HUES48 (cell line): ENCODE results near the gene NRG3.
A peak's percentile ranks its signal among the peaks of the same experiment; 100 is the strongest.

Experiments
- H3K27ac ChIP-seq: one replicate; pipeline ENCODE4 v1.7.0; 2013; ENCODE audit warnings: low read depth, low read length, inconsistent platforms
- H3K27me3 ChIP-seq: 2 replicates; pipeline ENCODE4 v1.6.1; 2013; ENCODE audit warnings: mild to moderate bottlenecking, low read length; ENCODE audit not compliant: control insufficient read depth, insufficient read depth
- H3K36me3 ChIP-seq: 2 replicates; pipeline ENCODE4 v1.6.1; 2013; ENCODE audit warnings: low read length; ENCODE audit not compliant: control insufficient read depth, insufficient read depth
- H3K4me1 ChIP-seq: 2 replicates; pipeline ENCODE4 v1.6.1; 2013; ENCODE audit warnings: mild to moderate bottlenecking, low read length; ENCODE audit not compliant: control insufficient read depth, insufficient read depth
- H3K4me3 ChIP-seq: 2 replicates; pipeline ENCODE4 v1.5.1; 2013; ENCODE audit warnings: mild to moderate bottlenecking, low read depth, low read length
- H3K9ac ChIP-seq: 2 replicates; pipeline ENCODE4 v1.6.1; 2013; ENCODE audit warnings: mild to moderate bottlenecking, low read depth, low read length, moderate library complexity
- H3K9me3 ChIP-seq: 2 replicates; pipeline ENCODE4 v1.6.1; 2013; ENCODE audit warnings: low read length; ENCODE audit not compliant: control insufficient read depth, insufficient read depth

NRG3 gene

DNA sequence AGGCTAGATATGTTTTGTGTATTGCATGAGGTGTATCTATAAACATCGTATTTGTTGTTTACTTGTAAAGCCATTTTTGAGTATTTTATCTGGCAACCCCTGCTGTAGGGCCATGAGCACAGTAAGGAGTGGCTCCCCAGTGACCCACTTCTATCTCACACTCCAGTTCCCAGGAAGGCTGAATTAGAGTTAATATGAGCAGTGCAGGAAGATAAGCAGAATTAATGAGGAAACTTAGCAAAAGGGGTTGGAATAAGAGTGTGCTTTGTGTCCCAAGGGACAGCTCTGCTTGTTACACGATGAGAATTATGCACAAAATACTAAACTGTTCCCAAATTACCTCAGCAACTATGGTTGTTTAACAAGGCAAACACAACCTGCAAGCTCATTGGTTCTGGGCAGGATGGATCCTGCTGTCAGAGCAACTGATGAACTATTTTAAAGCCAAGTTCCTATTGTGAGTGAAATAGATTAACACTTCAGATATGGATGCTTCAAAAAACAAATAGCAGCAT lies 1005.8 kb downstream of the NRG3 start:
- Histone ChIP-seq H3K27ac (no peak overlapping the region), H3K27me3 (no peaks in the 10 kb centered on the region), H3K36me3 (no peaks in the 10 kb centered on the region), H3K4me3 (no peak overlapping the region), H3K9ac (no peak overlapping the region), H3K4me1 (no peaks in the 10 kb centered on the region), H3K9me3 (no peaks in the 10 kb centered on the region)

DNA sequence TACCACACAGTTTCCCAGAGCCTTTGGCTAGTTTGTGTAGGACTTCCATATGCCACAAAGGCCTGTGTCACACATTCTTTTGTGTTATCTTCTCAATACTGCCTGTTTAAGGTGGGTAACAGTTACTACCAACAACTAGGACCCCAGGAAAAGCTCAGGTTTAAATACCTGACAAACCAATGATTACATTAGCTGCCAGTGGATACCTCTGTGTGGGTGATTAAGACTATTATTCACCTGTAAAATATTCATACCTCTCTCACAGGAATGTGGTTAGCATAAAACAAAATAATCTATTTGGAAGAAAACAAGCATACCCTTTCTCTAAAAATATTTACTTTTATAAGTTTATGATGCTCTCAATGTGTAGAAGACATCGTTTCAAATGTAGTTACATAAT lies 1007.7 kb downstream of the NRG3 start:
- H3K27me3 ChIP-seq, result no peaks in the 10 kb centered on the region
- no peaks in the 10 kb centered on the region for H3K9me3 ChIP-seq
- H3K27ac ChIP-seq, result no peak overlapping the region
- H3K4me1 ChIP-seq, result no peaks in the 10 kb centered on the region
- H3K36me3 ChIP-seq, result no peaks in the 10 kb centered on the region
- no peak overlapping the region for H3K9ac ChIP-seq
- no peak overlapping the region for H3K4me3 ChIP-seq

DNA sequence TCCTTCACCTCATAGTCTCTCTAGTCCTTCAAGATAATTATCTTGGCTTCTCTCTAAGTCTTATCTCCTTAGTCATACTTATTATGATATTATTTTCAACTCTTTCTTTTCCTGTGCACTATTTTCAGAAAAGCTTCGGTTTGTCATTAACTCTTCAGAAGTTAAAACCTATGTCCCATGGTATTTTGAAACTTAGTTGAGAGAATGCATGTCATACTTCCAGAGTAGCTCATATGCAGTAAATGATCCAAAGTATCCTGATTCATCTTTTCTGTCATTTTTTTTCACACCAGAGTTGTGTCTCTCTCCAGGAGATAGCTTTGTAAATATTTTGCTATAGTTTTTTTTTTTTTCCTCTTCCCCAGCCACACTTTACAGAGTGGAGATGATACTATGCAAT lies 1008.6 kb downstream of the NRG3 start:
- no peak overlapping the region for H3K4me3 ChIP-seq
- no peaks in the 10 kb centered on the region for H3K27me3 ChIP-seq
- H3K9me3 ChIP-seq, result no peaks in the 10 kb centered on the region
- H3K4me1 ChIP-seq, result peaks cover 4% of the 10 kb centered on the region
- H3K36me3 ChIP-seq, result no peaks in the 10 kb centered on the region
- H3K9ac ChIP-seq, result no peak overlapping the region
- H3K27ac ChIP-seq, result no peak overlapping the region

DNA sequence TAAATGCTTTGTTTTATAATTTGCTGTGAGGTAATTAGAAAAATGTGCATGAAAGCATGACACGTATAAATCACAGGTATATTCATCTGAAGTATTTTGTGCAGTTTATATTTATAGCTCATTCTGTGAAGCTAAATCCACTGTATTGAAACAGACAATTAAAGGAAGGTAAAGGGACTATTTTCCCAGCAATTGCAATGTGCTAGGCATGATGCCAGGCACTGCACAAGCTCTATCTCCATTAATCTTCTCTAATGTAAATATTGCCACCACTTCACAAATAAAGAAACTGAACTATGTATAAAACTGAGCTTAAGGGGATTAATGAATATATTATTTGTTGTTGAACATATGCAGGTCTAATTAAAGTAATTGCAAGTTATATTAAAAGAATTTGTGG lies 1012.5 kb downstream of the NRG3 start:
- Histone ChIP-seq H3K4me1 (peaks cover 25% of the 10 kb centered on the region), H3K27ac (no peak overlapping the region), H3K36me3 (no peaks in the 10 kb centered on the region), H3K9me3 (no peaks in the 10 kb centered on the region), H3K9ac (no peak overlapping the region), H3K4me3 (no peak overlapping the region), H3K27me3 (no peaks in the 10 kb centered on the region)

DNA sequence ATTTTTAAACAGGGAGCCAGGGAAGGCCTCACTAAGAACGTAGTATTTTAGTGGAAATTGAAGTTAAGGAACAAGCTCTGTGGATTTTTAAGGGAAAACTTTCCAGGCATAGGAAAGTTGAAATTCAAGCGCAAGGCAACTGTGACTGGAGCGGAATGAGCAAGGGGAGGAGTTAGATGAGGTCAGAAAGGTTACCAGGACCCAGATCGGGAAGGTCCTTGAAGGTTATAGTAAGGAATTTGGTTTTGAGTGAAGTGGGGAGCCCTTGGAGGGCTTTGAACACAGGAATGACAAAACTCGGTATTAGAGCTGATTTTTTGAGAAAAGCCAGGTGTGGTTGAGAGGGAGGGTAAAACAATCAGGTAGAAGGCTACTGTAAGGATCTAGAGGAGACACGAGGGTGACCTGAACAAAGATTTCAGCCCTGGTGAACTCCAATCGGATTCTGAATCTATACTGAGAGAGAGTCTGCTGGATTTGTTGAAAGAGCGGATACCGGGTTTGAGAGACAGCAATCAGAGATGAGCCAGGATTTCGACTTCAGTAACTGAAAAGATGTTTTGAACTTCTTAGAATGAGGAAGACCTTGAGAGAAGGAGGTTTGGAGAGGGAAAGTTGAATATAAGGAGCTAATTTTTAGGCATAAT lies 1013.9 kb downstream of the NRG3 start:
- Histone ChIP-seq H3K27ac (no peak overlapping the region), H3K4me1 (peaks cover 25% of the 10 kb centered on the region), H3K27me3 (no peaks in the 10 kb centered on the region), H3K9ac (peak overlapping the region; percentile 40), H3K36me3 (no peaks in the 10 kb centered on the region), H3K9me3 (no peaks in the 10 kb centered on the region), H3K4me3 (peak overlapping the region; percentile 40)

DNA sequence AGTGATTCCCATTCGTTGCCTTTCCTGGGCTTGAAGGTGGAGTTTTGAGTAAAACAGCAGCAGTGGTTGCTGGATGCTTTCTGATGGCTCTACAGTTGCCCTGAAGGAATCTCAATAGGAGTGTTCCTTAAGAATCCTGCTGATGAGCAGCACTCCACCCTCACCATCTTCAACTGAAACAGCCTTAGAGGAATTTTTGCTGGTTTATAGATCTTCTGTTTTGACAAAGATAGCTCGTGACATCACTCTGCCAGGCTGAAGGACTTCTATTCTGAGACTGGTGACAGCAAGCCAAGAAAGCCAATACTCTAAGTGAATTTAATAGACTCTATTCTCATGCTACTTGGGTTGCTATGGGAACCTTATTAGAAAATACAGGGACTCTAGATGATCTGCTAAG lies 1014.7 kb downstream of the NRG3 start:
- H3K4me1 ChIP-seq, result peaks cover 25% of the 10 kb centered on the region
- no peak overlapping the region for H3K4me3 ChIP-seq
- no peak overlapping the region for H3K27ac ChIP-seq
- no peak overlapping the region for H3K9ac ChIP-seq
- no peaks in the 10 kb centered on the region for H3K27me3 ChIP-seq
- no peaks in the 10 kb centered on the region for H3K9me3 ChIP-seq
- H3K36me3 ChIP-seq, result no peaks in the 10 kb centered on the region

DNA sequence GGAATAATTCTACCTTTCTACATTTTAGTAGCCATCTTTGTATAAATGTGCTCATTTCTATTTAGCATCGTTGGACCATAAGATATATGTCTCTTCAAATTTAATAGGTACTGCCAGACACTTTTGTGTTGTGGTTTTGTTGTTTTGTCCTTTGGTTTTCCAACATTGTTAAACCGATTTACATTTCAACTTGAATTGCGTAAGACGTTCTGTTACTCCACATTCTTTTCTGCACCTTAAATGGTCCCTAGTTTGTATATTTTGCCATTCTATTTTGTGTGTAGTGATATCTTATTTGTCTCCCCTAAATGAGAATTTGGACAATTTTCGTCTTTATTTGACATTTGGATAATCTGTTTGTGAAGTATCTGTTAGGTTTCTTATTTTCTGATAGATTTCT lies 1015.6 kb downstream of the NRG3 start:
- no peaks in the 10 kb centered on the region for H3K27me3 ChIP-seq
- no peaks in the 10 kb centered on the region for H3K9me3 ChIP-seq
- H3K36me3 ChIP-seq, result no peaks in the 10 kb centered on the region
- no peak overlapping the region for H3K27ac ChIP-seq
- H3K9ac ChIP-seq, result no peak overlapping the region
- H3K4me3 ChIP-seq, result no peak overlapping the region
- peaks cover 25% of the 10 kb centered on the region for H3K4me1 ChIP-seq

DNA sequence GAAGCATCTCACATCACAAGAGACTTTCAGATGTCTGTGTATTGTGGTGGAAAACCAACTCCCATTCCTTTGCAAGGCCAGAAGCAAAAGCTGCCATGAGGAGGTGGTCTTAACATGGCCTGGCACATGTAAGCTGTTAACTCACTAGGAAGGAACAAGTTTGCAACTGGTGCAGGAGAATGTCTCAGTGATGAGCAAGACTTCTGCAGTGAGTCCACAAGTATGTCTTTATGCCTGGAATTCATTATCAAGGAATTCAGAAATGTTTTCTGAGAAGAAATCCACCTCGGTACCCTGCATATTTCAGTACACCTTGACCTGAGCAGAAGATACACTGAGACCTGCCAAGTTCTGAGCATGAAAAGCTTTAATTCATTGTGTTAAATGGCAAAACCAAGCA lies 1033.1 kb downstream of the NRG3 start:
- Histone ChIP-seq H3K4me3 (no peak overlapping the region), H3K9ac (no peak overlapping the region), H3K9me3 (no peaks in the 10 kb centered on the region), H3K27ac (no peak overlapping the region), H3K27me3 (no peaks in the 10 kb centered on the region), H3K4me1 (no peaks in the 10 kb centered on the region), H3K36me3 (no peaks in the 10 kb centered on the region)

DNA sequence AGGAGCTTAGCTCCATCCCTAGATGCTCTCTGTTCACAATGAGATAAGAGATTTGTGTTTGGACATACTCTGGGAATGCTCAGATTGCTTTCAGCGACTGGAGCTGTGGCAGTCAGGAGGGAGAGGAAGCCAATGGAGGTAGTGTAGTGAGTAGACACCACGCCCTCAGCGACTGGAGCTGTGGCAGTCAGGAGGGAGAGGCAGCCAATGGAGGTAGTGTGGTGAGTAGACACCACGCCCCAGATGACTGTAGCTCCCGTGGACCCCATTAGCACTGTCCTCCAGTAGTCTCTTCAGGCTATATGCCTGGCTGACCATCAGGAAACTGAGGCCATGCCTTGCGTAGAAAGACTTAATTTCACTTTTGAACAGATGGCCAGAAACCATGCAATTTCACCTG lies 1033.8 kb downstream of the NRG3 start:
- H3K9me3 ChIP-seq, result no peaks in the 10 kb centered on the region
- H3K4me1 ChIP-seq, result no peaks in the 10 kb centered on the region
- no peaks in the 10 kb centered on the region for H3K27me3 ChIP-seq
- no peaks in the 10 kb centered on the region for H3K36me3 ChIP-seq
- no peak overlapping the region for H3K4me3 ChIP-seq
- H3K27ac ChIP-seq, result no peak overlapping the region
- H3K9ac ChIP-seq, result no peak overlapping the region

DNA sequence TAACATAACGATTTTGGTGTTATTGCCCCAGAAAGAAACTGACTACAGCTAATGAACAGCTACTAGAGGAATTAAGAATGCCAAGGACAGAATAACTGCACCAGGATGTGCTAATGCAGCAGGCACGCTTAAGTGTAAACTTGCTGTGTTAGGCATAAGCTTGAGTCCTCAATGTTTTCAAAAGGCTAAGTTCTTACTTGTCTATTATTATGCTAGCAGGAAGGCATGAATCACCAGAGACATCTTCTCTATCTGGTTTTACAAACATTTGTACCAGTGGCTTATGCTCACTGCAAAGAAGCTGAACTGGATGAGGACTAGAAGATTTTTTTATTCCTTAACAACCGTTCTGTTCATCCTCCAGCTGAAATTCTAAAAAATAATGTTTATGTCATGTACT lies 1035.3 kb downstream of the NRG3 start:
- H3K36me3 ChIP-seq, result no peaks in the 10 kb centered on the region
- H3K9me3 ChIP-seq, result no peaks in the 10 kb centered on the region
- H3K9ac ChIP-seq, result no peak overlapping the region
- H3K4me1 ChIP-seq, result no peaks in the 10 kb centered on the region
- no peak overlapping the region for H3K4me3 ChIP-seq
- H3K27me3 ChIP-seq, result no peaks in the 10 kb centered on the region
- H3K27ac ChIP-seq, result no peak overlapping the region

DNA sequence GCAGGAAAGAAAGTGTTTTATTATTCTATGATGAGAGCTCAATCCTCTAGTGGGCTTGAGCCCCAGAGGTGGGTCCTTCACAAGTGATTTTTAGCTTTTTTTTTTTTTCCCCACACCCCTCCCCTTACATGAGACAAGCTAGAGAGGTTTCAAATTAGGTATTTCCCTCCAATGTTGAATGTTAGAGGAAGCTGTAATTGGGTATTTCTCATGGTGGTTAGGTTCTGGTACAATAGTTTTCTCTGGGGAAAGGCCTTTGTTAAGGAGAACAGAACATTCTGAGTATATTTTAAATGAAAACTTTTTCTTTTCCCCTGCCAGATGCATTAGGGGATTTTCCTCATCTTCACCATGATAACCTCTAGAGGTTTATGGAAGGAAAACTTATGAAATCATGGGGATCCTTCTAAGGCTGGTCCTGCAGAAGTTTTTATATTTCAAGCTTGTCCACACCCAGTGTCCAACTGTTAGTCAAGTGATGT lies 1039.7 kb downstream of the NRG3 start:
- H3K4me1 ChIP-seq, result no peaks in the 10 kb centered on the region
- H3K27me3 ChIP-seq, result no peaks in the 10 kb centered on the region
- H3K9ac ChIP-seq, result no peak overlapping the region
- no peaks in the 10 kb centered on the region for H3K36me3 ChIP-seq
- H3K27ac ChIP-seq, result no peak overlapping the region
- no peak overlapping the region for H3K4me3 ChIP-seq
- no peaks in the 10 kb centered on the region for H3K9me3 ChIP-seq
